Naive B cell (primary cell): ENCODE results near the gene ITGA2. TPM values are rescaled to one million over a fixed set of nuclear protein-coding genes. Genes with fewer than 3 reads are reported as not detected.
A peak's percentile ranks its signal among the peaks of the same experiment; 100 is the strongest.

ENCODE experiments used
- ATAC-seq, 2 donors: fragments of 150-1000 bp; cut with Tn5 transposase; 2 replicates each; pipeline ENCODE4 v1.10.0; 2021; ENCODE audit warnings: low read depth in 2 of 2, mild to moderate bottlenecking in 2 of 2, moderate library complexity in 2 of 2
- DNase-seq: peaks from one replicate; pipeline ENCODE4 v3.0.0; 2022
- H3K27ac Mint-ChIP-seq, 6 donors: one replicate each; pipeline ENCODE4 v1.8.0; 2020 to 2022; ENCODE audit warnings: mild to moderate bottlenecking in 6 of 6, mixed read lengths in 6 of 6, moderate library complexity in 5 of 6, inconsistent platforms in 2 of 6
- H3K27me3 Mint-ChIP-seq, 3 donors: one replicate each; pipeline ENCODE4 v1.8.0; 2021 to 2022; ENCODE audit warnings: mixed read lengths in 3 of 3, mild to moderate bottlenecking in 1 of 3
- H3K36me3 Mint-ChIP-seq, 2 donors: one replicate each; pipeline ENCODE4 v1.8.0; 2020 to 2022; ENCODE audit warnings: mixed read lengths in 2 of 2, inconsistent platforms in 1 of 2, mild to moderate bottlenecking in 1 of 2
- H3K4me1 Mint-ChIP-seq, 3 donors: one replicate each; pipeline ENCODE4 v1.8.0; 2020 to 2022; ENCODE audit warnings: mixed read lengths in 3 of 3, inconsistent platforms in 1 of 3, mild to moderate bottlenecking in 1 of 3, moderate library complexity in 1 of 3
- H3K4me3 Mint-ChIP-seq, 8 donors: one replicate each; pipeline ENCODE4 v1.8.0; 2020 to 2022; ENCODE audit warnings: mild to moderate bottlenecking in 8 of 8, mixed read lengths in 8 of 8, moderate library complexity in 8 of 8, inconsistent platforms in 2 of 8
- H3K9me3 Mint-ChIP-seq, 7 donors: one replicate each; pipeline ENCODE4 v1.8.0; 2020 to 2022; ENCODE audit warnings: mixed read lengths in 7 of 7, mild to moderate bottlenecking in 5 of 7, inconsistent platforms in 2 of 7, moderate library complexity in 1 of 7
- polyA plus RNA-seq, 6 donors: library from polyadenylated mRNA; unstranded; fragments of 300-500 nt; fragmentation: Illumina TruSeq; gene quantifications; one replicate each; pipeline ENCODE4 v1.2.3, GENCODE V29; 2021; ENCODE audit warnings: low read depth in 6 of 6

Gene ITGA2
- polyA plus RNA-seq, 6 donors from 2014 or later, result 0.03 to 0.10 TPM; not detected in 4

DNA sequence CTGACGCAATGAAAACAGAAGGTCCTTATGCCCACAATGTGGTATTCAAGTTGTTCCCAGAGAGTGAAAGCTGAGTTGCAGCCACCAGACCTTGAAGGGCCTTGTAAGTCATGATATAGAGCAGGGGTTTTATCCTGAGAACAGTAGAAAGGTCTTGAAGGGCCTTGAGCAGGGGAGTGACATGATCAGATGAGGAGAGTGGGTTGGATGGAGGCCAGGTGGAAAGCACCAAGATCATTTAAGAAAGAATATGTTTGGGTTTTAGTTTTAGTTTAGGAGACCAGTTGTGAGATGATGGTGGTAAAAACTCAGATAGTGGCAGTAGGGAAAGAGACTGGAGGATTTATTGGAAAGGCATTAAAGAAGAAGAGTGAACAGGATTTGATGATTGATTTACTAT, 5.9 kb downstream of the ITGA2 start:
- H3K4me1 Mint-ChIP-seq, result peaks cover 0 to 3% (median 2%) of the 10 kb centered on the region in 3 donors
- DNase-seq, result no peak
- no peak for ATAC-seq
- H3K27me3 Mint-ChIP-seq, result peaks cover 17 to 22% (median 20%) of the 10 kb centered on the region in 3 donors
- no peaks in the 10 kb centered on the region for H3K9me3 Mint-ChIP-seq
- H3K4me3 Mint-ChIP-seq, result no peak overlapping the region
- no peak overlapping the region for H3K27ac Mint-ChIP-seq
- H3K36me3 Mint-ChIP-seq, result no peaks in the 10 kb centered on the region

DNA sequence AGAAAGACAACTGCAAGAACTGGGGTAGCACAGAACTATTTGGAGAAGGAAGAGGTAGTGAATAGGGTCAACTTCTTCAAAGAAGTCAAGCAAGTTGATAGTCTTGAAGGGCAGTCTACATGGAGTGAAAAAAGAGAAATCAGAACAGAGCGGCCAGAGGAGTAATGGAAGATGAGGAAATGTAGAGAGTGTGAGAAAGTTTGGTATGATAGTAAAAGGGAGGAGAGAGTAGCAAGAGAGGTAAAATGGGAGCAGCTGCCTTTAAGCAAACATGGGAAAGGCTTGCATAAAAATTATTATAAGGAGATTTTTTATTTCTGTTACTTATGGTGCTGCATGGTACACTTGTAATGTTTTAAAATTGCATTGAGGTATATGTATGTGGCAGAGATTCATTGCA, 6.8 kb downstream of the ITGA2 start:
- no peak overlapping the region for H3K4me3 Mint-ChIP-seq
- H3K36me3 Mint-ChIP-seq, result no peaks in the 10 kb centered on the region
- no peaks in the 10 kb centered on the region for H3K9me3 Mint-ChIP-seq
- peaks cover 13 to 17% (median 14%) of the 10 kb centered on the region in 3 donors for H3K27me3 Mint-ChIP-seq
- DNase-seq, result no peak
- H3K27ac Mint-ChIP-seq, result no peak overlapping the region
- ATAC-seq, result no peak
- no peaks in the 10 kb centered on the region for H3K4me1 Mint-ChIP-seq

GRCh38 chr5:52996979-52997378, 7.8 kb downstream of the ITGA2 start:
- DNase-seq (no peak), ATAC-seq (no peak)
- Mint-ChIP-seq H3K4me3 (no peak overlapping the region), H3K36me3 (no peaks in the 10 kb centered on the region), H3K27ac (no peak overlapping the region), H3K9me3 (no peaks in the 10 kb centered on the region), H3K4me1 (no peaks in the 10 kb centered on the region), H3K27me3 (peaks cover 11 to 13% (median 12%) of the 10 kb centered on the region in 3 donors)

- Mint-ChIP-seq H3K27ac (no peak overlapping the region), H3K4me3 (no peak overlapping the region), H3K4me1 (no peaks in the 10 kb centered on the region), H3K27me3 (peaks cover 7 to 11% (median 7%) of the 10 kb centered on the region in 3 donors), H3K36me3 (no peaks in the 10 kb centered on the region), H3K9me3 (no peaks in the 10 kb centered on the region)
- DNase-seq (no peak), ATAC-seq (no peak)
These were observed 8.3 kb downstream of the ITGA2 start for GRCh38 chr5:52997424-52997823.

DNA sequence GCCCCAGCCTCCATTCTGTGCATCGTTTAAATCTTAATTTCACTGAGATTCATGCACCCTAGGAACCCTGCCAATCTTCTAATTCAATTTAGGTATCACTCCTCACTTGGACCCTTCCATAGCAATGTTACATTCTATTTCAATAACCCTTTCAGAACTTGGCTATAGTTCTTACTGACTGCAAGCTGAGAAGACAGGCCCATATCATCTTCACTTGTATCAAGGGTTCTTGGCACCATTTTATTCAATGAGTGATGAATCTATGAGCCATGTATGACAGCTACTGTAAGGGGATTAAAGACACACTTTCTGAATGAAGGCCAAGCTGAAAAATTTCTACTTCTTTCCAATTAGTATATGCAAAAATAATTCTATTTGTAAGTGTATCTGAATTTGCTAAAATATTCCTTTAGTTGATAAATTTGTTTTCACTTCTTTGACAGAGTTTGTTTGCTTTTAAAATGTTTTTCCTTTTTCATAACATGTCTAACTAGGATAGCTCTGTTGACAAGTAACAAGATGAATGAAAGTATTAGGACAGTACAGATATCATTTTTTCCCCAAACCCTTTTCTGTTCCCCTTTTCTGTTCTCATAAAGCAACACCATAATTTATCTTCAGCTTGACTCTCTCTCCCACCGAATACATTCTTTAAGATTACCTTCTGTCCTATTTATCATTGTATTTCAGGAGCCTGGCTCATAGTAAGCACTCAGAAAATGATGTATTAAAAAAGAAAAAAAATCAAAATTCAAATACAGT, 9.6 kb downstream of the ITGA2 start:
- no peak for ATAC-seq
- Mint-ChIP-seq H3K27ac (no peak overlapping the region), H3K27me3 (peaks cover 0 to 7% (median 0%) of the 10 kb centered on the region in 3 donors), H3K4me1 (no peaks in the 10 kb centered on the region), H3K4me3 (no peak overlapping the region), H3K9me3 (no peaks in the 10 kb centered on the region), H3K36me3 (no peaks in the 10 kb centered on the region)
- DNase-seq, result no peak

- Mint-ChIP-seq H3K36me3 (no peaks in the 10 kb centered on the region), H3K4me1 (no peaks in the 10 kb centered on the region), H3K27me3 (peaks cover 0 to 6% (median 0%) of the 10 kb centered on the region in 3 donors), H3K4me3 (no peak overlapping the region), H3K9me3 (peaks cover 0 to 2% (median 0%) of the 10 kb centered on the region in 7 donors), H3K27ac (no peak overlapping the region)
- no peak for DNase-seq
- no peak for ATAC-seq
These were observed 10.3 kb downstream of the ITGA2 start for GRCh38 chr5:52999344-52999949.

DNA sequence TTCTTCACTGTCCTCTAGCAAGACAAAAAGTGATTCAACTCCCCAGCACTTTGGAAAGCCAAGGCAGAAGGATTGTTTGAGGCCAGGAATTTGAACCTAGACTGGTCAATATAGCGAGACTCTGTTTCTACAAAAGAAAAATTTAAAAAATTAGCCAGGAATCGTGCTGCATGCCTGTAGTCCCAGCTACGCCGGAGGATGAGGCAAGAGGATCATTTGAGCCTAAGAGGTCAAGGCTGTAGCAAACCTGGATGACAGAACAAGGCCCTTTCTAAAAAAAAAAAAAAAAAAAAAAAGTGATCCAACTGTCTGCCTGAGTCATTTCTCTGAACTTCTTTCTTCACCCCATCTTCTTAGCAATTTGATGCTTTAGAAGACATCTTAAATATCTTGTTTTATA, 12.4 kb downstream of the ITGA2 start:
- ATAC-seq (no peak), DNase-seq (no peak)
- Mint-ChIP-seq H3K36me3 (no peaks in the 10 kb centered on the region), H3K4me1 (no peaks in the 10 kb centered on the region), H3K9me3 (peaks cover 0 to 2% (median 0%) of the 10 kb centered on the region in 7 donors), H3K4me3 (no peak overlapping the region), H3K27ac (no peak overlapping the region), H3K27me3 (peaks cover 0 to 6% (median 0%) of the 10 kb centered on the region in 3 donors)

DNA sequence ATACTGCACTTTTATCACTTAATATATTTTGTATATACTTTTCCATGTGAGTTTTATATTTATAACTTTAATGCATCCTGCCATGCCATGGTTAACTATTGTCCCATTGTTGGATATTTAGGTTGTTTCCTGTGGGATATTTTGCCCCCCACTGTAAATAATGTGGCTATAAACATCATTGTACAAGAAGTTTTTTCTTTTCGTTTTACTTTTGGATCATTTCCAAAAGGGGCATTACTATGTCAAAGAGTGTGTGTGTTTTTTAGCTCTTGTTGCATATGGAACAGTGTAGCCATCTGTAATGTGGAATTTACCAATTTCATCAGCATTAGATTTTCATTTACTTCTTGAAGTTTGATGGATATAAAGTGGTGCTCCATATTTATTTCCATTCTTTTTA, 13.3 kb downstream of the ITGA2 start:
- DNase-seq (no peak), ATAC-seq (no peak)
- H3K9me3 Mint-ChIP-seq, result peaks cover 0 to 2% (median 0%) of the 10 kb centered on the region in 7 donors
- H3K27me3 Mint-ChIP-seq, result peaks cover 0 to 6% (median 0%) of the 10 kb centered on the region in 3 donors
- H3K4me3 Mint-ChIP-seq, result no peak overlapping the region
- H3K27ac Mint-ChIP-seq, result no peak overlapping the region
- no peaks in the 10 kb centered on the region for H3K4me1 Mint-ChIP-seq
- H3K36me3 Mint-ChIP-seq, result no peaks in the 10 kb centered on the region

- no peak for DNase-seq
These were observed 14.0 kb downstream of the ITGA2 start for GRCh38 chr5:53003144-53003543.

DNA sequence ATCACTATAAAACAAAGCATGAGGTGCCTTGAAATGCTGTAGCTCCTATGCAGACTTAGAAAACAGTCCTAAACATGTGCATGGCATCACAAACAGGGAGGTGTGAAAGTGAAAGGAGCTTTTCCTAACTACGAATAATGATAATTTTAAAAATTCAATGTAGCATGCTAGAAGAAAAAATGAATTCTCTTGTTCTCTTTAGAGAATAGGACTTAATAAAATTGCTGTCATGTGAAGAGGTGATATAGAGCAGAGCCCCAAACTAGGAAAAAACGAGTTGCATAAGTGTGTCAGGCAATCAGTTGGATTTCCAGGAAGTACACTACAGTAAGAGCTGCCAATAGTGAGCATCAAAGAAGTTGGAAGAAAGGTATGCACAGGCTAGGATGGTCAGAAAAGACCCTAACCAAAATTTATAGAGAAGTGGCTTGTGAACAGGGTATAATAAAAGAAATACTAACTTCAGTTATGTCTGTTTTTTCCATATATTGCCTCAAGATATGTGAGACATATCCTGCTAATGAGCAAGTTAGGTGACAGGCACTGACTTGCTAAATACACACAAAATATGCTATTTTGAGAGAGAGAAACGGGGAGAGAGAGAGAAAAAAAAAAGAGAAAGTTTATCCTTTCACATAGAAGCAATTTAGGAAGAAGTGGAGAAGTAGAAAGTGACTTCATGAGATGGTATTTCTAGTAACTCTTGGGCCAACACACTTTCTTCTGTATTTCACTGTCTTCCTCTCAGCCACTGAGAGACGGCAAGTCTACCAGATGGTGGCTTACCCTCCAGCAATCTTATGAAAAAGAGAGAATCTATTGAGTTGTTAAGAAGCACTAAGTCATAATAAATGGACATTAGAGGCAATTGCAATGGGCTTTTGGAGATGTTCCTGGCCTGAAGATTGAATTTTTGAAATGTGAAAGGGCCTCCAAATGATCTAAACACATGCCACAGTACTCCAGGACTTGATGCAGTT, 18.0 kb downstream of the ITGA2 start:
- ATAC-seq, result no peak
- Mint-ChIP-seq H3K9me3 (peaks cover 0 to 3% (median 0%) of the 10 kb centered on the region in 7 donors), H3K27ac (peak overlapping the region in 1 of 6 donors; percentile 16), H3K4me3 (no peak overlapping the region), H3K36me3 (no peaks in the 10 kb centered on the region), H3K27me3 (peaks cover 0 to 9% (median 0%) of the 10 kb centered on the region in 3 donors), H3K4me1 (no peaks in the 10 kb centered on the region)
- DNase-seq, result no peak

More at GRCh38 chr5:53003144-53003543, 14.0 kb downstream of the ITGA2 start:
- H3K36me3 Mint-ChIP-seq, result no peaks in the 10 kb centered on the region
- H3K9me3 Mint-ChIP-seq, result peaks cover 0 to 2% (median 0%) of the 10 kb centered on the region in 7 donors
- no peak overlapping the region for H3K27ac Mint-ChIP-seq
- no peak overlapping the region for H3K4me3 Mint-ChIP-seq
- no peaks in the 10 kb centered on the region for H3K4me1 Mint-ChIP-seq
- H3K27me3 Mint-ChIP-seq, result peaks cover 0 to 6% (median 0%) of the 10 kb centered on the region in 3 donors
- ATAC-seq, result no peak

DNA sequence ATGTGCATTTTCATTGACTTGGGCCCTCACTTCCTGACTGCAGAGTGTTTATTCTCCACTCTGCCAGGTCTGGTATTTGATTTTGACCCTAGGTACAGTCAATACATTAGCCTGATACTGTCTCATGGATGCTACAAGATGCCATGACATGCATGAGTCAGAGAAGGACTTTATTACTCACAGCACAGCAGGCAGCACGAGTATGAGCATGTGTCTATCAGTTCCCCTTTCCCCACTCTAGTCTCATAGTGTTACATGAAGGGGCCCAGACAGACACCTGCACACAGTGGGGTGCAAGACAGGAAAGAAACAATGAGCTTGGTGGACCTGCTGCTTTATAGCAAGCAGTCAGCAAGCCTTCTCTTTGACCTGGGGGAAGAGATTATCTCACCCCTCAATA, 19.6 kb downstream of the ITGA2 start:
- Mint-ChIP-seq H3K9me3 (peaks cover 0 to 12% (median 7%) of the 10 kb centered on the region in 7 donors), H3K27ac (no peak overlapping the region), H3K4me3 (no peak overlapping the region), H3K4me1 (no peaks in the 10 kb centered on the region), H3K36me3 (no peaks in the 10 kb centered on the region), H3K27me3 (peaks cover 0 to 4% (median 0%) of the 10 kb centered on the region in 3 donors)
- DNase-seq (no peak), ATAC-seq (no peak)

DNA sequence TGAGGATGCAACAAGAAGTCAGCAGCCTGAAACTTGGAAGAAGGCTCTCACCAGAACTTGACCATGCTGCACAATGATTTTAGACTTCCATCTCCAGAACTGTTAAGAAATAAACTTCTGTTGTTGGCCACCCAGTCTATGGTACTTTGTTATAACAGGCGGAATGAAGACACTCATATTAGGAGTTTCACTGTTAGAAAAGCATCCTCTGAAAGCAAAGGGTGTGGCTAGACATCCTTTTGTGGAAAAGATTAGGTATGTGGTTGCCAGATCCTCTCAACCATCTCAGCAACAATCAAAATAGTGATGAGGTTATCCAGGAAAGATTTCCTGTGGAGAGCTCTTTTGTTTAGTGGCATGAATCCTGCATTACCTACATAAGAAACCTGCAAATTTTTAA, 20.7 kb downstream of the ITGA2 start:
- Mint-ChIP-seq H3K4me3 (no peak overlapping the region), H3K4me1 (no peaks in the 10 kb centered on the region), H3K27ac (no peak overlapping the region), H3K27me3 (peaks cover 0 to 4% (median 0%) of the 10 kb centered on the region in 3 donors), H3K36me3 (no peaks in the 10 kb centered on the region), H3K9me3 (peaks cover 0 to 20% (median 15%) of the 10 kb centered on the region in 7 donors)
- DNase-seq (no peak), ATAC-seq (no peak)

DNA sequence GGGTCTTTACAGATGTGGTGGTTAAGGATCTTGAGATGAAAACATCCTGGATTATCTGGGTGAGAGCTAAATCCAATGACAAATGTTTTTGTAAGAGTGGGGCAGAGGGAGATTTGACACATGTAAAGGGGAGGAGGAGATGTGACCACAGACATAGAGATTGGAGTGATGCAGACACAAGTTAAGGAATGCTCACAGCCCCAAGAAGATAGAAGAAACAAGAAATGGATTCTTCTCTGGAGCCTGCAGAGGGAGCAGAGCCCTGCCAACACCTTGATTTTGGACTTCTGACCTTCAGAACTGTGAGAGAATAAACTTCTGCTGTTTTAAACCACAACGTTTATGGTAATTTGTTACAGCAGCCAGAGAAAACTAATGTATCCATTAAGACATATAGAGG, 21.7 kb downstream of the ITGA2 start:
- Mint-ChIP-seq H3K36me3 (no peaks in the 10 kb centered on the region), H3K9me3 (peaks cover 0 to 28% (median 15%) of the 10 kb centered on the region in 7 donors), H3K27me3 (peaks cover 0 to 4% (median 0%) of the 10 kb centered on the region in 3 donors), H3K4me1 (no peaks in the 10 kb centered on the region), H3K27ac (no peak overlapping the region), H3K4me3 (no peak overlapping the region)
- no peak for ATAC-seq
- DNase-seq, result no peak
